HG03378 (cell line): ENCODE measurements around the gene DNMT3B.
"Not testable (repeated sequence)": the region's sequence is repeated elsewhere in the genome, so short reads cannot be mapped to it uniquely, and the experiment has no call there.

Experiments used
- ATAC-seq: cut with Tn5 transposase; IDR thresholded peaks from one replicate; pipeline ENCODE4 v1.9.1; 2021; ENCODE audit warnings: mild to moderate bottlenecking, moderate library complexity; ENCODE audit not compliant: unreplicated experiment

DNMT3B gene

DNA sequence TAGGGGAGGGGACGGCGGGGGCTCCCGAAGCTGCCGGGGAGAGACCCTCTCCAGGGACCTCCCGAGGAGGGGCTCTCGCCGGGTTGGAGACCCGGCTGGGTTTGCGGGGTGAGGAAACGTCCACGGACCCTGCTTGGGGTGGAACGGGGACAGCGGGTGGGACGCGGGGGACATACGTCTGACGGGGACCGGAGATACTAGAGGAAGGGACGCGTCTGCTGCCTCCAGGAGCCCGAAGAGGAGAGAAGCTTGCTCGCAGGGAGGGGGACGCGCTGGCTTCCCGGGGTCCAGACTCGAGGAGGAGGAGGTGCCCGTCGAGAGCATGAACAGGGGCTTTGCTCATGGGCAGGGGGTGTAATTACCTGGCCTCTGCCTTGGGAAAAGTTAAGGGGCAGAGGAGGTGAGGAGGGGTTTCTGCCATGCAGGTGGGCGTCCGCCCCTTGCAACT, 593 bp downstream of the DNMT3B start:
- ATAC-seq = no peak

DNA sequence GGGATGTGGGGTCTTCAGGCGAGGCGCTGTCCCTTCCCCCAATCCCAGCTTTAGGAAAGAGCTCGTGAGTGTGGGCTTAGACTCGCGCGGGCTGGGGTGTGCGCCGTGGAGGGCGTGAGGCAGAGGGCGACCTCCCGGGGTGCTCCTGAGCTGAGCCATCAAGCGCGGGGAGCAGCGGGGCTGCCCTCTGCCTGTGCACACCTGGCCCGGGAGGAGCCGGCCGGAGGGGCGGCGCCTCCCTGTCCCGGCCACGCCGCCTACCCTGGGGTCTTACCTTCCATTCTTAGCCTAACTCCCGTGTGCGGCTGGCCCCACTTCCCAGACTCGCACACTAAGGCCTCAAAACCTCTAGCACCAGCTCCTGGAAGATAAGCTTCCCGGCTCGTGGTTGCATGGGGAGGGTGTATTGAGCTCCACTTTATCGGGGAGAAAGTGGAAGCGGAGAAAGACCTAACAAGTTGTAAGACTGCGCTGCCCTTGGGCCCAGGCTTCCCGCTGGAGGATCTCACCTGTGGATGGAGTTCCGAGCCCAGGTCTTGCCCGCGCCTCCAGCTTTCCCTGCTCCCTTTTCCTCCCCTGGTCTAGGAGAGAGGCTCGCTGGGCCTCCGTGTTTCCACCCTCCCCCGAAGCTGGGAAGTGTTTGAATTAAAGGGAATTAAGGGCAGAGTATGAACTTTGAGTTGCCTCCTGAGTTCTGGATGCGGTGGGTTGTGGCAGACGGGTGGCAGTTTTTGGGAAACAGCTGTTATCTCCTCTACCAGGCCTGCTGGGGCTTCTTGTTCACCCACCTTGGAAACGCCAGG, 1.2 kb downstream of the DNMT3B start:
- ATAC-seq = no peak

DNA sequence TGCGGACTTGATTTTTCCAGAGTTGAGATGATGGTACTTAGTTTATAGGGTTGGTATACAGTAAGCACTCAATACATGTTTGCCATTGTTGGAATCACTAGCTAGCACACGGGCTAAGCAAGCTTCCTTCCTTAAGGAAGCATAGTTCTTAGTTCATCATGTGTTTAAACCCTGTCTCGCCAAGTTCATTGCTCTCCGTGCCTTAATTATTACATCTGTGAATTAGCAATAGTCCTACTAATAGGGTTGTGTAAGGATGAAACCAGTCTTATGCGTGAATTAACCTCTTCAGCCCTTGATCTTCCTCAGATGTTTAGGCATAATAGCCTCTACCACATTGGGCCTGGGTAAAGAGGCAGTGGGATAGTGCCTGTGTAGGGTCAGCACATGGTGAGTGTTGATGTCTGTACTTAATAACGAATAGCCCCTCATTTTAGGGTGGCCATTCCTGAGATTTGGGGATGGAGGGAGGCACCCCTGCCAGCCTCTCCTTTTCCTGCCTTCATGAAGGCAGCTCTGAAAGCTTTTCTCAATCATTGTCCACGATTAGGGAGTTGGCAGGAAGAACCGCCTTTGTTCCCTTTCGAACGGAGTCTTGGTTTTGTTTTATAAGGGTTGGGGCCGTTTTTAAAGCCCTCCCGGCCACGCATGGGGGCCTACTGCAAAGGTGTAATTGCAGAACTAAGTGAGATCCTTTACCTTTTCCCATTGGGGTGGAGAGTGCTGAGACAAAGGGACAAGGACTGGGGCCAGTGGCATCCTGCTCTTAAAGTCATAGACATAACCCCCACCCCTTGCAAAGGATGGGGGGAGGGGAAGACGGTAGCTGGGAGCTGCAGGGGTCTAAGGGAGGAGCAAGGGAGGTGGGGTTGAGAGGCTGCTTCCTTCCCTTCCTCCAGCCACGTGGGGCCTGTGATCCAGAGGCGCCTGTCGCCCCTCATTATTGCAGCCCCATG, 2.1 kb downstream of the DNMT3B start:
- no peak for ATAC-seq

DNA sequence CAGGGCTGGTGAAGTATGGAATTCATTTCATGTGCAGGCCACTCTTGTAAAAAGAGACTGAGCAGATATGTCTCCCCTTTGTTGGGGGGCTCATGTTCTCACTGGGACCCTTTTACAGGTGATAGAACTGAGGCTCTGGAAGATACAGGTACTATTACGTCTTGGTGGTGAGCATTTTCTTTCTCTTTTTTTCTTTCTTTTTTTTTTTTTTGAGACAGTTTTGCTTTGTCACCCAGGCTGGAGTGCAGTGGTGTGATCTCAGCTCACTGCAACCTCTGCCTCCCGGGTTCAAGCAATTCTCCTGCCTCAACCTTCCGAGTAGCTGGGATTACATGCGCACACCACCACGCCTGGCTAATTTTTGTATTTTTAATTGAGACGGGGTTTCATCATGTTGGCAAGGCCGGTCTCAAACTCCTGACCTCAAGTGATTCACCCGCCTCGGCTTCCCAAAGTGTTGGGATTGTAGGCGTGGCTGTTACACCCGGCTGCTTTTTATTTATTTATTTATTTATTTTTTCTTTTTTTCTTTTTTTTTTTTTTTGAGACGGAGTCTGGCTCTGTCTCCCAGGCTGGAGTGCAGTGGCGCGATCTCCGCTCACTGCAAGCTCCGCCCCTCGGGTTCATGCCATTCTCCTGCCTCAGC, 3.2 kb downstream of the DNMT3B start:
- ATAC-seq = not testable (repeated sequence)

DNA sequence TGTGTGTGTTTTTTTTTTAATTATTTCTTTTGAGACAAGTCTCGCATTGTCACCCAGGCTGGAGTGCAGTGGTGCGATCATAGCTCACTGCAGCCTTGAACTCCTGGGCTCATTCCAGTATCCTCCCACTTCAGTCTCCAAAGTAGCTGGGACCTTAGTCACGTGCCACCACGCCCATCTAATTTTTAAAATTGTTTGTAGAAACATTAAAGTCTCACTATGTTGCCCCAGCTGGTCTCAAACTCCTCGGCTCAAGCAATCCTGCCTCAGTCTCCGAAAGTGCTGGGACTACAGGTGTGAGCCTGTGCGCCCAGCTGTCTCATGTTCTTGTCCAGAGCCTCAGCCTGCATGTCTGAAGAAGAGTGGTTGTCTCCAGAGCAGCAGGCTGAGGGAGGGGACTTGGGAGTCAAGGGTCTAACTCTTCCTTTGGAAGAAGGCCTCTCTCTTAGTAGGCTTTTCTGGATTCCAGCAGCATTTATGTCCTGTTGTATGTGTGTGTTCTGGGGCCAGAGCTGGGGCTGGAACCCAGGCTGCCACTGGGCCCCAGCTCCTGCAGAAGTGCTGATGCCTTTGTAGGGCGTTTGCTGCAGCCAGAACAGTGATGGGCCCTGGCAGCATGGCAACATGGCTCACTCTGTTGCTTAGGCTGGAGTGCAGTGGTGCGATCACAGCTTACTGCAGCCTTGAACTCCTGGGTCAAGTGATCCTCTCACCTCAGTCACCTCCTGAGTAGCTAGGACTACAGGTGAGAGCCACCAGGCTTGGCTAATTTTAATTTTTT, 5.4 kb downstream of the DNMT3B start:
- no peak for ATAC-seq

DNA sequence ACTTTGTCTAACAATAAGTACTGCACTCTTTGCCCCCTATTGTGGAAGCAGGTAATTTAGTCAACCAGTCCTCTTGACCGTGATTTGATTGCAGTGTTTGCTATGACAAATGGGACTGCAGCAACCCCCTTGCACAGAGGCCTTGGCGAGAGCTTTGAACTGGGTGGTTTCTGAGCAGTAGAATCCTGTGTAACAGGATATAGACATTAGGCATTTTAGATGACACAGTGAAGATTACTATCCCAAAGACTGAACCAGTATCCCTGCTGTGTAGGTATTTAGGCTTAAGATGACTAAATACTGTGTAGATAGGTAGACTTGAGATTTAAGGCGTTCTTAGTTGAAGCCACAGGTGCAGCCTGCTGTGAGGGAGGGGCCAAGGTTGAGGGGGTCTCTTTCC, 9.9 kb downstream of the DNMT3B start:
- no peak for ATAC-seq

DNA sequence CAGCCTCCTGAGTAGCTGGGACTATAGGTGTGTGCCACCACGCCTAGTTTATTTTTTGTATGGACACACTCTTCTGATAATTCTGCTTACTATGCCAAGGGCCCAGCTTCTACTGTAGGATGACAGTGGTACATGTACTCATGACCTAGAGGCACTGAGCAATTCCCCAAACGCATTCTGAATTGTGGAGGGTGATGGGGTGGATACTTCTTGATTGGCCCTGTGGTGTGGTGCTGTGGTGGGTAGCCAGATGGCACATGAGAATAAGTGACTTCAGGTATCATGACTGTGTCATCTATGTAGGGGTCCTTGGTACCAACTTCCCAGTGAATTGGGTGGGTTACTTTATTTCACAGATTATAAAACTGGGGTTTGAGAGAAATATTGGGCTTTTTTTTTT, 11.0 kb downstream of the DNMT3B start:
- no peak for ATAC-seq

DNA sequence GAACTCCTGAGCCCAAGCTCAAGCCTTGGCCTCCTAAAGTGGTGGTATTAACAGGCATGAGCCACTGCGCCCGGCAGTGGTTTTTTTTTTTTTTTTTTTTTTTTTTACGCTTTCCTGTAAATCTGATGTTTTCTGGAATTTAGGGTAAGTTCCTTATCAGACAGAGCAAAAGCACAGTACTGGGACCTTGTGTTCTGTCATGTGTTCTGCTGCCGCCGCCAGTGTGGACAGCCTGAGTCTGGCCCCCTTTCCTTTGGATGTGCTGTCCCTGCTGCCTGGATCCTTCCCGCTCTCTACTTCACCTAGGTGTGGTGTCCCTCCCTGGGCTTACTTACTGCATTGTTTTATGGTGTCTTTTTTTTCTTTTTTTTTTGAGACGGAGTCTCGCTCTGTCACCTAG, 11.7 kb downstream of the DNMT3B start:
- no peak for ATAC-seq

DNA sequence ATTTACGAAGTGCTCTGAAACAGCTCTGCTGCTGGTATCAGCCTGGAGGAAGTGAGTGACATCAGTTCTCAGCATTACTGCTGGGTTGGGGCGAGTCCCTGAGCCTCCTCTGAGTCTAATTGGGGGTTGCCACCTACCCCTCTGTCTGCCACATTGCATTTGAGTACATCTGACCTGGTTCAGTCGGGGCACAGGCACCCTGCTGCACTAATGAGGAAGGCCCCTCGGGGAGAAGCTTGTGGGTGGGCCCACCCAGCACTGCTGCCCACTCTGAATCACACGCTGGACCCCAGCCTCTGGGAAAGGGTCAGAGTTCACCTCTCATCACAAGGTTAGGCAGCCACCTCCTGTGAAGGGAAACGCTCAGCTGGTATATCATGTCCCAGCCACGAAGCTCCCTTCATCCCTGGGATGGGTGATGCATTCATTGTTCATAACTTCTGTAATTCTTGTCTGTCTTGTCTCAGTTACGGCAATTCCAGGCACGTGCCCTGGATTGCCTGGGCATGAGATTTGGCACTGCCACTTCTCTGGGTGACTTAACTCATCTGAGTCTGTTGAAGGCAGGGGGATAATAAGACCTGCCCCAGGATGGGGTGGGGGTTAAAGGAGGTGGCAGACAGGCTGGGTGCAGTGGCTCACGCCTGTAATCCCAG, 13.3 kb downstream of the DNMT3B start:
- no peak for ATAC-seq

DNA sequence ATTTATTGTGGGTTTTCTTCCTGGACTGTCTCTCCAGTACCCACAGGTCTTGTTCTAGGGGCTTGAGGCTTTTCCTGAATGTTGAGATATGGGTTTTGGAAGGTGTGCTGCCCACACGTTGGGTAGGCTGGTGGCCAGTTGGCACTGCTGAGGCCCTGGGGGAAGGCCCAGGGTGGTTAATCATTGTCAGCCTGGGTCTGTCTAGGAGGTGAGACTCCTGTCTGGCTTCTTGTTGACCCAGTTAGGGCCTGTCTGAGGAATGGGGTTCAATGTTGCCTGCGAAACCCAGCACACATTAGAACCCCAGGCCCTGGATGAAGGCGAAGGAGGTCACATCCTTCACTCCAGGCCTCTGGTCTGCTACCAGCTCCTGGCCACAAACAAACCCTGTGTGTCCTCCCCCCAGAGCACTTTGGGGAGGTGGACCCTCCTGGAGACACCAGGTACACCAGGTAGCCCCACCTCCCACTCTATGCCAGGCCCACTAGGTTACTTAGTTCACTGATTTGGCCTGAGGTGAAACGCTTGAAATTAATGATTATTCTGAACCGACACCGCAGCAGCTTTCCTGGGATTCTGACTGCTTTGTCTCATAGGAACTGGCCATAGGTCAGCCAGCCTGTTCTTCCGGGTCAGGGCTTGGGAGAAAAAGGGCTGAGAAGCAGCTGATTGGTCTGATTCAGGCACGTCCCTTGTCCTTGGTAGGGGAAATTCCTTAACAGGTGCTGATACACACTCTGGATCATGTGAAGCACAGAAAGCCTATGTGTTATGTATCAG, 15.2 kb downstream of the DNMT3B start:
- ATAC-seq = no peak

DNA sequence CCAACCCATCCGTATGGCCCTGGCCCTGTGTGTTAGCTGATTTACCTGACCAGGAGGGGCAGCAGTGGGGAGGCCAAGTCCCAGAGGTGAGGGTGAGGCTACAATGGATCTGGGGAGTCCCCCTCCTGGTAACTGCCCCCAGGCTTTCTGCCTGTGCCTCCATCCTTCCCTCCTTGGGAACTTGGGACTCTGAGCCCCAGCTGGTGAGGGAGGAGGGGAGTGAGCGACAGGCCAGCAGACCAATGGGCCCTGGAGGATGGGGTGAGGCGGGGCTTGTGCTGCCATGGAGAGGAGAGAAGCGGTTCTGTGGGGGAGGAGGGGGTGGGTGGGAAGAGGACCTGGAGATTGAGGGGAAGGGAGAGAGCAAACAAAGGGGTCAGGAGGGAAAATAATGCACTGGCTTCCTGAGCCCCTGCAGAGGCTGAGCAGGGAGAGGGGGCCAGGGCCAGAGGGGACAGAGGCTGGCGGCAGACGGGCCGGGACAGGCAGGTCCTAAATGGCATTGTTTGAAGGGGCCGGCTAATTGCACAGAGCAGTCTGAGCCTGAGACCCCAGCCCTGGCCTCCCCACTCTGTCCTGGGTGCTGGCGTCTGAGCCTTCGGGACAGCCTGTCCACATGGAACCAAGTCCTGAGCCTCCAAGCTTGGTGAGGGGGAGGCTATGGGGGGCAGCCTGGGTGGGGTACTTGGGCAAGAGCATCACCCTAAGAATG, 17.5 kb downstream of the DNMT3B start:
- no peak for ATAC-seq

DNA sequence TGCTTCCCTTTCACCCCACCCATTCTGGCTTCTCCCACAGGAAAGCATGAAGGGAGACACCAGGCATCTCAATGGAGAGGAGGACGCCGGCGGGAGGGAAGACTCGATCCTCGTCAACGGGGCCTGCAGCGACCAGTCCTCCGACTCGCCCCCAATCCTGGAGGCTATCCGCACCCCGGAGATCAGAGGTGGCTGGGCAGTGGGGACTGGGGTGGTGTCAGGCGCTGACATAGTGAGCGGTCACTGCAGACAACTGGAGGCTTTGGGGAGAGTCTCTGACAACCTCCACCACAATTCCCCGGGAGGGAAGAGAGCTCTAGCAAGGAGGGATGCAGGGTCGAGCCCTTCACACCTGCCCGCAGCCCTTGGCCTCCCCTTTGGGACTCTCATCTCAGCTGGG, 18.1 kb downstream of the DNMT3B start:
- ATAC-seq = no peak

DNA sequence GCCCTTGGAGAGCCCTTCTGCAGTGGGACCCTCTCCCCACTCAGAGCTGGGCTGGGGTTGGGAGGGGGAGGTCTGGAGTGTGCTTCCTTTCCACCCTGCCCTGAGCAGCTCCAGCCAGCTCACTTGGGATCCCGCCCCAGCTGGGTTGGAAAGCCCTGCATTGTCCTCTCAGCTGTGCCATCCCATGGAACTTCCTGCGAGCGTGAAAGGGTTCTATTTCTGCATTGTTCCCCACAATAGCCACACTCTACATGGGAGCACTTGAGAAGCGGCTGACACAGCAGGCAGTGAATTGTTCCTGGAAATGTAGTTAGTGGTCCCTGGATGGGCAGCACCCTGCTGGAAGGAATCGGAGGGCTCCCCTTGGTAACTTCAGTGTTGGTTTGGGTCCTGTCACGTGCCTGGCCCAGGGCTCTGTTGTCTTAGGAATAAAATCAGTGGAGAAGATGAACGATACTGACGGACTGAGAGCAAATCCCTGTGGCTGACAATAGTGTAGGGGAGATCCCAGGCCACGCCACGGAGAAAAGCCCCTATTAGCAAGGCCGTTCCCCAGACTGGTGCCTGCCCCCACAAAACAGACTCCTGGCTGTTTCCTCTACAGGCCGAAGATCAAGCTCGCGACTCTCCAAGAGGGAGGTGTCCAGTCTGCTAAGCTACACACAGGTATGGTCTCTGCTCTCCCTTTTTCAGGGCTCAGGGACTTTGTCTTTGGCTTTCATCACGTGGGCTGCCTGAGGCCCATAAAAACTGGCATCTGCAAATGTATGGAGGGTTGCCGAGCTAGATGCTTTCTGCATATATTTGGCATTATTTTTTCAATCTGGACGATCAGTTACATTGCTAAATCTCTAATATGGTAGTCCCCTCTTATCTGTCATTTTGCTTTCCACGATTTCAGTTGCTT, 18.8 kb downstream of the DNMT3B start:
- no peak for ATAC-seq

DNA sequence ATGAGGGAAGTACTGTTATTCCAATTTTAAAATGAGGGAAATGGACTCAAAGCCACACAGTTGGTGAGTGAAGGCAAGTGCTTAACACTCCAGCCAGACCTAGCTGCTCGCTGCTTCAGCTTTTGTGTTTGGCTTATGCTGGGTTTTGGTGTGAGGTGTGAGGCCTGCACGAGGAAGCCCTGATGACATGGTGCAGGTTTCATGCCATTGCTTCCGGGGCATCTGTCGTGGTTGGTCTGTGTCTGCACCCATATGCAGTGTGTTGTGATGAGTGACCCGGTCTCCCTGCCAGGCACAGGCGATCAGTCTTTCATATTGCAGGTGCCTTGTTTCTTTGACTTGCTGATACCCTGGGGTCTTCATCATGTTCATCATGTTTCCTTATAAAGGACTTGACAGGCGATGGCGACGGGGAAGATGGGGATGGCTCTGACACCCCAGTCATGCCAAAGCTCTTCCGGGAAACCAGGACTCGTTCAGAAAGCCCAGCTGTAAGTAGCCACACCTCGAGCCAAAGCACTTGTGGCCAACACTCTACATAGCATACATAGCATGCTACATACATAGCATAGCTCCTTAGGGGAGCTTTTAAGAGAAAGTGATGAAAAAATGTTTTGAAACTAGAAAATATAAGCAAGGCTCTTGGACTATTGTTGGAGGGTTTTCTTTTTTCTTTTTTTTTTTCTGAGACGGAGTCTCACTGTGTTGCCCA, 22.3 kb downstream of the DNMT3B start:
- no peak for ATAC-seq

DNA sequence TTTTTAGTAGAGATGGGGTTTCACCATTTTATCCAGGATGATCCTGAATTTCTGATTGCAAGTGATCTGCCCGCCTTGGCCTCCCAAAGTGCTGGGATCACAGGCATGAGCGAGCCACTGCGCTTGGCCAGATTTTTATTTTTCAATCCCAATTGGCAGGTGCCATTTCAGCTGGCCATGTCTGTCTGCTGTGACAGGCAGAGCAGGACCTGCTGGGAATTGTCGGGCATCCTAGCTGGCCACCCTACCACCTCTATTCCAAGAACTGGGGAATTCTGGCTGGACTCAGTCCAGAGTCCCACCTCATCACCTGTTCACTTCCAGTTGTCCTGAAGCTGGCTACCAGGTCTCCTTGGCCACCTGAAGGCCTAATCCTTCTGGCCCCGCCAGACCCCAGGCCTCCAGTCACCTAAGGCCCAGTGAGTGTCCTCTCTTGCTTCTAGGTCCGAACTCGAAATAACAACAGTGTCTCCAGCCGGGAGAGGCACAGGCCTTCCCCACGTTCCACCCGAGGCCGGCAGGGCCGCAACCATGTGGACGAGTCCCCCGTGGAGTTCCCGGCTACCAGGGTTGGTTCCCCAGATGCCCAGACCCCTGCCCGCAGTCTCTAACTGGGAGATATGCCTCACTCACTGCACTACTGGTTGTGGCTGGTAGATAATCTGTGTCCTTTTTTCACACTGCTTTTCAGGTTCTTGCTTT, 24.0 kb downstream of the DNMT3B start:
- no peak for ATAC-seq

DNA sequence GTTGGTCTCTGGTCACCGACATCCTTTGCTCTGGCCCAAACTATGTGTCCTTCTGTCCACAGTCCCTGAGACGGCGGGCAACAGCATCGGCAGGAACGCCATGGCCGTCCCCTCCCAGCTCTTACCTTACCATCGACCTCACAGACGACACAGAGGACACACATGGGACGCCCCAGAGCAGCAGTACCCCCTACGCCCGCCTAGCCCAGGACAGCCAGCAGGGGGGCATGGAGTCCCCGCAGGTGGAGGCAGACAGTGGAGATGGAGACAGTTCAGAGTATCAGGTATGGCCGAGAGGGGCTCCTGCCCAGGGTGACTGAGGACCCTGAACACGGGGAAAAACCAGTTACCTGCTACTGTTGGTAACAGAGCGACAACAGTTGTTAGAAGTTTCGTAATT, 25.0 kb downstream of the DNMT3B start:
- ATAC-seq = no peak
